HL-60/S4 treated with phorbol 12-myristate 13-acetate at 8.2 ng/mL for 4 days and 3 days (cell line): ENCODE data around the gene TEPSIN.

ENCODE experiments used
- in situ Hi-C: fragments of 300-500 bp; cut with MboI; formaldehyde crosslinking; loops from 2 replicates; pipeline ENCODE4 v1.15.0; 2022; ENCODE audit warnings: low sequenced_read_pairs

The TEPSIN gene

GRCh38 chr17:81204578-81204977 is 34.3 kb downstream of the TEPSIN start:
- in situ Hi-C loops: no loop called here

- in situ Hi-C loops: no loop called here
Observed at GRCh38 chr17:81203136-81203535, 35.7 kb downstream of the TEPSIN start.

- in situ Hi-C loops: no loop called here
Observed at GRCh38 chr17:81202318-81202717, 36.5 kb downstream of the TEPSIN start.

- in situ Hi-C loops: no loop called here
Observed at GRCh38 chr17:81200695-81201580, 37.9 kb downstream of the TEPSIN start.

- in situ Hi-C loops: no loop called here
Observed at GRCh38 chr17:81200201-81200600, 38.7 kb downstream of the TEPSIN start.

DNA sequence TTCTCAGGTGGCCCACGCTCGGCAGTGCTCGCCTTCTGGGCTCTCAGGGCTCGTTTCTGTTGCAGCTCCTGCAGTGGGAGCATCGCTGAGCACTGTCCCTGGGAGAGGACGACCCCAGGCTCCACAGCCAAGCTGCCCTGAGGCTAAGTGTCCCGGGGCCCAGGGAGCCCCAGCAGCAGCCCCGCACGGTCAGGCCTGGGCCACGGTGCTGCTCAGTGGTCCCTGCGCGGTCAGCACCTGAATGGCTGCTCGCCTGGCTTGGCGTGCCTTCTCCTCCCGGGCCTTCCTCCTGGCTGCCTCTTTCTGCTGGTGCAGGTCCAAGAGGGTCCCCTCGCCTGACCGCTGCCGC is 39.4 kb downstream of the TEPSIN start:
- in situ Hi-C loops: no loop called here

DNA sequence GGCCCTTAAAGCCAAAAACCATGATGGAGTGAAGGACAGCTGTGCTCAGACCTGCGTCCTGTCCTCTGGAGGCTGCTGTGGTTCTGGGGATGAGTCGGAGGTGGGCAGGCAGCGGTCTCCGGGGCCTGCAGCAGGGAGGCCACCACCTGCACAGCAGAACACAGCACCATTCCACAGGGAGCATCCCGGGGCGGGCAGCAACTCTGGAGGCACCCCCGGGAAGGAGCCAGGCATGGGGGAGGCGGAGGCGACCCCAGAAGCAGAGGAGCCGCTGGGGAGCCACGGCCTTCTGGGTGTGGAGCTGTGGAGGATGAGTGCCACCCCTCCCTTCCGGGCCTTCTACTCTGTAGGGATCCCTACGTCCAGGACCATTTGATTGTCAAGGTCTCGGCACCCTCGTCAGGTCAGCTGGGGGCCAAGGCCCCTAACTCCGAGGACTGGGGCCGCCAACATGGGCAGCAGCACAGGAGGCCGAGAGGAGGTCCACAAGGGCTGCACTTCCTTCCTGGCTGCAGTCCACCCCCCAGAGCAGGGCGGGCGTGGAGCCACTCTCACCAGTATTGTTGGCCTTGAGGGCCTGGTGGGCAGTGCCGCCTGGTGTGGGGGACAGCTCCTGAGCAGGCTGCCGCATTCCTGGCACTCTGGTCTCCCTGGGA is 39.9 kb downstream of the TEPSIN start:
- in situ Hi-C loops: no loop called here

GRCh38 chr17:81197831-81198490 is 40.9 kb downstream of the TEPSIN start:
- in situ Hi-C loops: no loop called here

- in situ Hi-C loops: no loop called here
Observed at GRCh38 chr17:81197409-81197795, 41.5 kb downstream of the TEPSIN start.

DNA sequence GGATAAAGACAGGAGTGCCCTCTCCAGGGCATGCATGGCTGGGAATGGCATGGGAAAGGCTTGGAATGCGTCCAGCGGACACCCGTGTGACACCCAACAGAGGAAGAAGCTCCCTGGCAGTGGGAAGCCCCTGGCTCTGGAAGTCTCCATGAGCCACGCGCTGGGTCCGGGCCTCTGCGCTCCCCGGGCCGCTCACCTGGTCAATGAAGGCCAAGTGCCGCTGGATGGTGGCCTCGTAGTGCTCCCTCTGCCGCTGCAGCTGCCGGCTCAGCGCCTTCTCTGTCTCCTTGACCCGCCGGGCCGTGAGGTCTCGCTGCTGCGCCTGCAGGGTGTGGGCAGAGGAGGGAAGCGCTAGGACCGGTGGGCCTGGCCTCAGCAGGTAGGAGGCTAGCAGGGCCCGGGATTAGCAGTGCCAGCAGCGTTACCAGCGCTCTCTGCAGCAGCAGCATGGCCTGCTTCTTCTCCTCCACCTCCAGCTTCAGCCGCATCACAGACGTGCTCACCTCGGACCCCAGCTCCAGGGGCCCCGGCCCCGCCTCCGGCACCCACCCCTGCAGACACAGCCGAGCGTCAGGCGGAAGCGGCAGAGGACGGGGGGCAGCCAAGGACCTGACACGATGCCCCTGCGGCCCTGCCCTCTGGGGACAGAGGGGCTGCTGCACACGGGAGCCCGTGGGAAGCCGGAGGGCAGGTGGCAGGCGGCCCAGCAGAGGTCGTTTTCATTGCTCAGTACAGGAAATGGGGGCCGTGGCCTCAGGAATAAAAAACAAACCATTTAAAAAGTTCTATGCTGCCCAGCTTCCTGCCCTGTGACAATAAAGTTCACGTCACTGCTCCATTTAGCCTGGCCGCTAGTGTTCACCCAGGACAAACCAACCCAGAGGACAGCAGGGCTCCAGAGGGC is 42.1 kb downstream of the TEPSIN start:
- in situ Hi-C loops: no loop called here

- in situ Hi-C loops: no loop called here
Observed at GRCh38 chr17:81195941-81196495, 42.8 kb downstream of the TEPSIN start.

- in situ Hi-C loops: no loop called here
Observed at GRCh38 chr17:81194941-81195901, 43.6 kb downstream of the TEPSIN start.

DNA sequence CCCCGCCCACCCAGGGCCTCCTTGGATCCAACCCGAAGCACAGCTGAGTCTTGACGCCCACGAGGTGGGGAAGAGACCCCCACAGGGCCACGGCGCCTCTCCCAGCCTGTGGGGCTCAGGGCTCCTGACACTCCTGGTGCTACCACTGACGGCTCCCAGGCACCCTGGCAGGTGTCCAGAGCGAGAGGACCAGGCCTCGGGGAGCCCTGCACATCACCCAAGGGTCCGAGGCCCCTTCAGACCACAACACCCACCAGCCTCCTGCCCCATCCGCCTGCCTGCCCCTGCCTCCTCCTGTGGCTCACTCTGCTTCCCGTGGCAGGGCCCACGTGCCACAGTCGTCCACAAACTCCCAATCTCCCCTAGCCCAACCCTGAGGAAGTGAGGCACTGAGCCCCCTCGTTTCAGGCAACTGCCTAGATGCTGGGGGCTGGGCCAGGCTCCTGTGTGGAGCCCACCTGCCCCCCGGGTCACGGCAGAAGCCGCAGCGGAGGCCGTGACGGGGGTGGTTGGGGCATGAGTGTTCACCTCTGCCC is 44.6 kb downstream of the TEPSIN start:
- in situ Hi-C loops: no loop called here

DNA sequence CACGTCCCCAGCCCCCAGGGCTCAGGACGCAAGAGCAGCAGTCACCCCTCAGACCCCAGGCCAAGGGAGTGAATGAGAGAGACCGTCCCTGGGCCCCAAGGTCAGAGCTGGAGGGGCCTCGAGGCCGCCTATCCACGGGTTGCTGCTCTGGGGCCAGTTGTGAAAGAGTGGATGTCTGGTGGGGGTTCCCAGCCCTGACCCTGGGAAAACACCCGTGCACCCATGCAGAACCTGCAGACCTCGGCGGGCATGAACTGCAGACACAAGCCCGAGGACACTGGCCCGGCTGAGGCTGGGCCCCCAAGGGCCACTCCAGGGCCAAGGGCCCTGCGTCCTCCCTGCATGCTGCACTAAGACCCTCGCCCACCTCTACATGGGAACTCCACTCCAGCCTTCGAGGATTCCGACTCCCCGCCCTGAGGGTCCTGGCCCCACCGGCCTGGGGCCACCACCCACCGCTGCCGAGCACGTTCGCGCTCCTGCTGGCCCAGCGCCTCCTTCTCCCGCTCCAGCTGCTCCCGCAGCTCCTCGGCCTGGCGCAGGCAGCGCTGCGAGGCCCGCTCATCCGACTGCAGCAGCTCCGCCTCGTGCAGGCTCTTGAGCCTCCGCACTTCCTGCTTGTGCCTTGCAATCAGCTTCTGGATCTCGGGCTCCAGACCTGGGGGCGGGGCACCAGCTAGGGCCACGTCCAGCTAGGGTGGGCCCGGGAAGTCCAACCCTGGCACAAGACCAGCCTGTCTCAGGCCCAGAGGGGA is 45.2 kb downstream of the TEPSIN start:
- in situ Hi-C loops: no loop called here

- in situ Hi-C loops: no loop called here
Observed at GRCh38 chr17:81193051-81193410, 45.8 kb downstream of the TEPSIN start.

DNA sequence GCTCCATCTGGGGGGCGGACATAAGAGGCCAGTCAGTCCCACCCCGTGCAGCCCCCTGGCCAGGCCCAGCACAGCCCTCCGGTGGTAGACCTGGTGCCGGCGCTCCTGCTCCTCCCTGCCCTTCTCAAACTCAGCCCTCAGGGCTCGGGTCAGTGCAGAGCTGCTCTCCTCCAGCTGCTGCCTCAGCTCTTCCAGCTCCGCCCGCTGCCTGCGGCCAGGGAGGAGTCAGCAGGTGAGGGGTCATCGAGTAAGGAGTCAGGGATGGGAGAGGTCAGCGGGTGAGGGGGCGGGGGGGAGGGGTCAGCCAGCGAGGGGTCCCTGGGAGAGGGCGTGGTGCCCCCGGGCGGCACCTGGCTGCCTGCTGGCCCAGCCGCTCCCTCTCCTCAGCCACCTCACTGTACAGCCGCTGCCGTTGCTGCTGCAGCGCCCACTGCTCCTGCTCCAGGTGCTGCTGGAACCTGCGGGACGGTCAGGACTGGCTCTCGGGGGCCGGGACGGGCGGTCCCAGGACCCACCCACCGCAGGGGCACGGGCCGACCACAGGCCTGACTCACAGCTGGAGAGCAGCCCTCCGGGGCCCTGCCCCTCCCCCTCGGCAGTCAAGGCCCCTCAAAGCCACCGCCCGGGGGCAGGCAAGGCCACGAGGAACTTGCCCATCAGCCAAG is 46.3 kb downstream of the TEPSIN start:
- in situ Hi-C loops: no loop called here

- in situ Hi-C loops: no loop called here
Observed at GRCh38 chr17:81191646-81192045, 47.2 kb downstream of the TEPSIN start.

DNA sequence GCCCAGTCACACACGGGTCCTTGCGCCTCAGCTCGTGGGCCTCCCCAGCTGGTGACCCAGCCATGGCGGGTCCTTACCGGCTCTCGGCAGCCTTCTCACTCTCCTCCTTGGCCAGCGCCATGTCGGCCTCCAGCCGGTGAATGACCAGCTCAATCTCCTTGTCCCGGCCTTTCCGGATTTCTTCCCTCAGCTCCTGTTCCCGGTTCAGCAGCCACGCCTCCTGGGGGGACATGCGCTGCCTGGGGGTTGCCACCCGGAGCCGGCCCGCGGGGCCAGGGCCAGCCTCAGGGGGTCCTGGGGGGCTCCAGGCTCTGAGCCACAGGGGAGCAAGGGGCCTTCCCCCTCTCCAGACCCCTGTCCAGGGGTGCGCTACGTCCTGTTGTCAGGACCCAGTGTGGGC is 47.7 kb downstream of the TEPSIN start:
- in situ Hi-C loops: no loop called here
